Measurements from ENCODE around the gene TIMM23.
"Not testable (repeated sequence)": the region's sequence is repeated elsewhere in the genome, so short reads cannot be mapped to it uniquely, and the experiment has no call there.

DNA sequence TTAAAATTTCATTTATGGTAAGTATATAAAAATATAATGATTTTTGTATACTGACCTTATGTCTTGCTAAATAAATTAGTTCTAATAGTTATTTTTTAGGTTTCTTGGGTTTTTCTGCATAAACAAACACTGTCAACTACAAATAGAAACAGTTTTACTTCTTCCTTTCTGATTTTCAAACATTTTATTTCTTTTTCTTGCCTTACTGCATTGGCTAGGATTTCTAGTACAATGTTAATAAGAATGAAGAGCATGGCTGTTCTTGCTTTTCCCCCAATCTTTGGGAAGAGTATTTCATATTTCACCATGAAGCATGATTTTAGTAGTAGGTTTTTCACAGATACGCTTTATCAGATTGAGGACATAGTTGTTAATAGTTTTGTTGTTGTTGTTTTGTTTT lies 45.5 kb upstream of the TIMM23 start:
- not testable (repeated sequence) for TF ChIP-seq CTCF (IDR thresholded peaks at IDR 0.05); ZSCAN20 (CRISPR knock-in tag; IDR thresholded peaks at IDR 0.05); USF2 (IDR thresholded peaks at IDR 0.05); RAD21 (conservative IDR thresholded peaks at IDR 0.05 in 1 of 2, IDR thresholded peaks at IDR 0.05 in 1 of 2)
- TF ChIP-seq, protein P1, sequence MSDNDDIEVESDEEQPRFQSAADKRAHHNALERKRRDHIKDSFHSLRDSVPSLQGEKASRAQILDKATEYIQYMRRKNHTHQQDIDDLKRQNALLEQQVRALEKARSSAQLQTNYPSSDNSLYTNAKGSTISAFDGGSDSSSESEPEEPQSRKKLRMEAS (IDR thresholded peaks at IDR 0.05): not testable (repeated sequence)

Measured in A549 (cell line).